Pulmonary artery endothelial cell (primary cell): ENCODE results near the gene PSMA5. TPM values are rescaled to one million over a fixed set of nuclear protein-coding genes. Genes with fewer than 3 reads are reported as not detected.
"Not testable (repeated sequence)": the region's sequence is repeated elsewhere in the genome, so short reads cannot be mapped to it uniquely, and the experiment has no call there.

Experiments used
- DNase-seq: peaks from one replicate; pipeline ENCODE4 v3.0.0-alpha.2; 2011; ENCODE audit warnings: low read depth, low spot score
- total RNA-seq: library from RNA; depleted of rRNA; stranded (reverse); fragments of >200 nt; gene quantifications from 2 replicates; pipeline ENCODE4 v1.2.3, GENCODE V29; 2014

Gene PSMA5
- total RNA-seq: 69.6 and 74.4 TPM in 2 replicates

GRCh38 chr1:109426281-109427170, at the start of gene PSMA5:
TSS of gene PSMA5 (minus strand) at chr1:109426448. CDS start at chr1:109426330, 118 bp downstream.
- DNase-seq: peak; percentile 98

- DNase-seq: no peak
Measured at GRCh38 chr1:109475261-109475660, 49.0 kb upstream of the PSMA5 start.

- DNase-seq: no peak
Measured at GRCh38 chr1:109474697-109475096, 48.4 kb upstream of the PSMA5 start.

GRCh38 chr1:109473284-109474057, 47.2 kb upstream of the PSMA5 start:
- DNase-seq: not testable (repeated sequence)

- DNase-seq: no peak
Measured at GRCh38 chr1:109472779-109473178, 46.5 kb upstream of the PSMA5 start.

- DNase-seq: no peak
Measured at GRCh38 chr1:109470245-109470644, 44.0 kb upstream of the PSMA5 start.

- DNase-seq: no peak
Measured at GRCh38 chr1:109468903-109469302, 42.7 kb upstream of the PSMA5 start.

- no peak for DNase-seq
Measured at GRCh38 chr1:109468061-109468460, 41.8 kb upstream of the PSMA5 start.

GRCh38 chr1:109467301-109467777, 41.1 kb upstream of the PSMA5 start:
- DNase-seq: no peak

GRCh38 chr1:109466452-109467300, 40.4 kb upstream of the PSMA5 start, which contains the start of gene SYPL2:
TSS of gene SYPL2 (plus strand) at chr1:109466546. CDS start at chr1:109466844, 298 bp downstream.
- DNase-seq: no peak

- no peak for DNase-seq
Measured at GRCh38 chr1:109466125-109466451, 39.8 kb upstream of the PSMA5 start.

GRCh38 chr1:109457819-109458218, 31.6 kb upstream of the PSMA5 start:
- DNase-seq: no peak

GRCh38 chr1:109454497-109455133, 28.4 kb upstream of the PSMA5 start:
- DNase-seq: no peak

GRCh38 chr1:109447524-109447923, 21.3 kb upstream of the PSMA5 start:
- DNase-seq: no peak

- DNase-seq: not testable (repeated sequence)
Measured at GRCh38 chr1:109445949-109446695, 19.9 kb upstream of the PSMA5 start.

GRCh38 chr1:109444346-109444745, 18.1 kb upstream of the PSMA5 start:
- no peak for DNase-seq

- DNase-seq: no peak
Measured at GRCh38 chr1:109443476-109443875, 17.2 kb upstream of the PSMA5 start.

GRCh38 chr1:109441069-109441468, 14.8 kb upstream of the PSMA5 start:
- DNase-seq: no peak

GRCh38 chr1:109438798-109439297, 12.6 kb upstream of the PSMA5 start:
- DNase-seq: no peak

- no peak for DNase-seq
Measured at GRCh38 chr1:109434484-109434883, 8.2 kb upstream of the PSMA5 start.
